SK-N-SH (cell line): ENCODE data around the gene PDGFRA. TPM values are rescaled to one million over a fixed set of nuclear protein-coding genes. Genes with fewer than 3 reads are reported as not detected.
A peak's percentile ranks its signal among the peaks of the same experiment; 100 is the strongest.

ENCODE experiments used
- CTCF ChIA-PET: fragments of 300-600, 350-600 bp; formaldehyde crosslinking; extraction: SDS; loops from one replicate; lab custom pipeline; 2021; lab: Yijun Ruan, JAX
- POLR2A ChIA-PET: fragments of 350-600 bp; sonication (Branson Sonifier 250); formaldehyde crosslinking; extraction: SDS; loops from one replicate; lab custom pipeline; 2020; ENCODE audit warnings: antibody characterized with exemption, inconsistent platforms; lab: Yijun Ruan, JAX
- DNase-seq: peaks from one replicate; pipeline ENCODE4 v3.0.0; 2012
- H2AFZ ChIP-seq: fragments of 200-600 bp; sonication (generic); 2 replicates; pipeline ENCODE4 v1.8.1; 2016; ENCODE audit warnings: antibody characterized with exemption, mild to moderate bottlenecking, low read depth
- H3F3A ChIP-seq: fragments of 200-600 bp; sonication (generic); replicated peaks from 2 replicates; pipeline ENCODE3; 2016; ENCODE audit warnings: antibody characterized with exemption, mild to moderate bottlenecking; ENCODE audit not compliant: insufficient read depth
- H3K27ac ChIP-seq, 2 experiments: fragments of 200-500 bp in 1 of 2; fragments of 200-600 bp in 1 of 2; sonication (Bioruptor generic) in 1 of 2; sonication (generic), shearing (Covaris generic) in 1 of 2; 2 replicates each; pipeline versions ENCODE4 v1.5.1 to v1.6.1; 2014 to 2016; ENCODE audit warnings: low read depth in 2 of 2, inconsistent platforms in 1 of 2, low read length in 1 of 2, mild to moderate bottlenecking in 1 of 2, mixed read lengths in 1 of 2
- H3K27me3 ChIP-seq: fragments of 200-600 bp; sonication (generic), shearing (Covaris generic); 2 replicates; pipeline ENCODE4 v1.6.1; 2016; ENCODE audit warnings: mixed run types; ENCODE audit not compliant: insufficient read depth
- H3K36me3 ChIP-seq, 2 experiments: fragments of 200-500 bp in 1 of 2; fragments of 200-600 bp in 1 of 2; sonication (Bioruptor generic) in 1 of 2; sonication (generic) in 1 of 2; replicated peaks in 1 of 2; 2 replicates each; pipeline versions ENCODE3 to v1.5.1; 2014 to 2016; ENCODE audit warnings: low read length in 1 of 2, mild to moderate bottlenecking in 1 of 2; ENCODE audit not compliant: insufficient read depth in 2 of 2, control insufficient read depth in 1 of 2
- H3K4me1 ChIP-seq, 2 experiments: fragments of 200-500 bp in 1 of 2; fragments of 200-600 bp in 1 of 2; sonication (Bioruptor generic) in 1 of 2; sonication (generic), shearing (Covaris generic) in 1 of 2; 2 replicates each; pipeline versions ENCODE4 v1.5.1 to v1.6.1; 2014 to 2016; ENCODE audit warnings: low read depth in 1 of 2, low read length in 1 of 2, mixed run types in 1 of 2; ENCODE audit not compliant: insufficient read depth in 2 of 2, control insufficient read depth in 1 of 2
- H3K4me2 ChIP-seq: fragments of 200-600 bp; sonication (generic), shearing (Covaris generic); 2 replicates; pipeline ENCODE4 v1.6.1; 2017; ENCODE audit warnings: mixed run types
- H3K4me3 ChIP-seq, 2 experiments: fragments of 200-500 bp in 1 of 2; fragments of 200-600 bp in 1 of 2; sonication (Bioruptor generic) in 1 of 2; sonication (generic), shearing (Covaris generic) in 1 of 2; 2 replicates each; pipeline versions ENCODE4 v1.5.1 to v1.8.1; 2014 to 2016; ENCODE audit warnings: low read depth in 2 of 2, inconsistent platforms in 1 of 2, low read length in 1 of 2, mild to moderate bottlenecking in 1 of 2, mixed read lengths in 1 of 2, moderate library complexity in 1 of 2
- H3K79me2 ChIP-seq: fragments of 200-600 bp; sonication (generic); 2 replicates; pipeline ENCODE4 v1.8.1; 2017; ENCODE audit warnings: mild to moderate bottlenecking; ENCODE audit not compliant: insufficient read depth
- H3K9ac ChIP-seq: fragments of 200-600 bp; sonication (generic); 2 replicates; pipeline ENCODE4 v1.6.1; 2017; ENCODE audit warnings: mixed run types
- H3K9me2 ChIP-seq: fragments of 200-600 bp; sonication (generic); 2 replicates; pipeline ENCODE4 v1.6.1; 2017; ENCODE audit warnings: mixed run types
- H3K9me3 ChIP-seq: fragments of 200-600 bp; sonication (generic); 2 replicates; pipeline ENCODE4 v1.6.1; 2017; ENCODE audit warnings: mixed run types, mild to moderate bottlenecking, moderate library complexity
- H4K20me1 ChIP-seq: fragments of 200-600 bp; sonication (generic); 2 replicates; pipeline ENCODE4 v1.6.1; 2017; ENCODE audit warnings: mild to moderate bottlenecking, mixed run types; ENCODE audit not compliant: insufficient read depth
- CHD2 ChIP-seq: fragments of 150-350 bp; IDR thresholded peaks from 2 replicates; pipeline ENCODE4 v1.6.1; 2018; ENCODE audit warnings: low read length; ENCODE audit not compliant: partially characterized antibody
- ELF1 ChIP-seq: IDR thresholded peaks from 2 replicates; pipeline ENCODE4 v1.4.0; 2012
- EP300 ChIP-seq, 2 experiments: IDR thresholded peaks; 2 replicates each; pipeline versions ENCODE4 v1.4.0 to v1.6.1; 2012; ENCODE audit warnings: borderline replicate concordance in 1 of 2, low read depth in 1 of 2, low read length in 1 of 2
- EZH2phosphoT487 ChIP-seq: fragments of 200-600 bp; sonication (generic); IDR thresholded peaks from 2 replicates; pipeline ENCODE4 v1.6.1; 2017; ENCODE audit warnings: low read depth, mixed run types, mild to moderate bottlenecking, antibody characterized with exemption, moderate library complexity, borderline replicate concordance
- FOSL2 ChIP-seq: IDR thresholded peaks from 2 replicates; pipeline ENCODE4 v1.4.0; 2012; ENCODE audit warnings: low read depth, mild to moderate bottlenecking, moderate library complexity, borderline replicate concordance
- GABPA ChIP-seq: IDR thresholded peaks from 2 replicates; pipeline ENCODE4 v1.4.0; 2012; ENCODE audit warnings: low read depth, mild to moderate bottlenecking
- GATA2 ChIP-seq: sonication (generic); formaldehyde crosslinking; IDR thresholded peaks from 2 replicates; pipeline ENCODE4 v1.5.0; 2020; ENCODE audit warnings: mild to moderate bottlenecking, missing genetic modification reagents
- JUND ChIP-seq: IDR thresholded peaks from 2 replicates; pipeline ENCODE4 v1.4.0; 2012
- MEF2A ChIP-seq: IDR thresholded peaks from 2 replicates; pipeline ENCODE4 v1.4.0; 2012; ENCODE audit warnings: low read depth, borderline replicate concordance
- MXI1 ChIP-seq: IDR thresholded peaks from 2 replicates; pipeline ENCODE4 v1.6.1; 2012; ENCODE audit warnings: mild to moderate bottlenecking, low read depth, low read length, improper control_type of control experiment
- NFIC ChIP-seq: IDR thresholded peaks from 2 replicates; pipeline ENCODE4 v1.4.0; 2012; ENCODE audit warnings: borderline replicate concordance
- NRF1 ChIP-seq: IDR thresholded peaks from 2 replicates; pipeline ENCODE4 v1.6.1; 2012; ENCODE audit warnings: low read depth, mild to moderate bottlenecking, low read length
- PBX3 ChIP-seq: IDR thresholded peaks from 2 replicates; pipeline ENCODE4; 2012
- POLR2AphosphoS5 ChIP-seq: IDR thresholded peaks from 2 replicates; pipeline ENCODE4 v1.6.1; 2012; ENCODE audit warnings: low read depth, low read length
- RAD21 ChIP-seq: IDR thresholded peaks from 2 replicates; pipeline ENCODE4 v1.6.1; 2012; ENCODE audit warnings: mild to moderate bottlenecking, low read length
- RCOR1 ChIP-seq: fragments of 150-350 bp; IDR thresholded peaks from 2 replicates; pipeline ENCODE4 v1.6.1; 2017; ENCODE audit warnings: antibody characterized with exemption, low read length
- RFX5 ChIP-seq: IDR thresholded peaks from 2 replicates; pipeline ENCODE4 v1.6.1; 2012; ENCODE audit warnings: mild to moderate bottlenecking, improper control_type of control experiment, low read length
- RXRA ChIP-seq: IDR thresholded peaks from 2 replicates; pipeline ENCODE4 v1.4.0; 2012; ENCODE audit warnings: low read depth, mild to moderate bottlenecking, borderline replicate concordance
- SIN3A ChIP-seq: IDR thresholded peaks from 2 replicates; pipeline ENCODE4 v1.6.1; 2012; ENCODE audit warnings: low read depth, mild to moderate bottlenecking, low read length, moderate library complexity, borderline replicate concordance
- SMC3 ChIP-seq: IDR thresholded peaks from 2 replicates; pipeline ENCODE4 v1.6.1; 2012; ENCODE audit warnings: low read depth, low read length, improper control_type of control experiment
- TAF1 ChIP-seq: IDR thresholded peaks from 2 replicates; pipeline ENCODE4 v1.6.1; 2012; ENCODE audit warnings: low read depth, mild to moderate bottlenecking, low read length, moderate library complexity, borderline replicate concordance
- TCF12 ChIP-seq: IDR thresholded peaks from 2 replicates; pipeline ENCODE4 v1.4.0; 2012
- USF2 ChIP-seq: fragments of 150-350 bp; IDR thresholded peaks from 2 replicates; pipeline ENCODE4 v1.6.1; 2017; ENCODE audit warnings: antibody characterized with exemption, low read length, low read depth, borderline replicate concordance
- YY1 ChIP-seq: IDR thresholded peaks from 2 replicates; pipeline ENCODE4 v1.4.0; 2012; ENCODE audit warnings: low read depth, mild to moderate bottlenecking
- ZBTB33 ChIP-seq: IDR thresholded peaks from 2 replicates; pipeline ENCODE4 v1.4.0; 2012; ENCODE audit warnings: low read depth, borderline replicate concordance
- WGBS: methylation state at CpG from one replicate; pipeline ENCODE4 v1.1.6; 2017; ENCODE audit warnings: low lambda C conversion rate; 5-methylcytosine and 5-hydroxymethylcytosine counted together
- polyA plus RNA-seq, 3 experiments: library from polyadenylated mRNA; depleted of rRNA; stranded (reverse); fragments of >200 nt; gene quantifications; 2 replicates each; pipeline ENCODE4 v1.2.3, GENCODE V29; 2012
- TF ChIP-seq, protein P1 (sequence below): IDR thresholded peaks from 2 replicates; pipeline ENCODE4 v1.4.0; 2012; ENCODE audit warnings: low read depth
- TF ChIP-seq, protein P2 (sequence below): IDR thresholded peaks from 2 replicates; pipeline ENCODE4 v1.4.0; 2012; ENCODE audit warnings: low read depth, borderline replicate concordance
- TF ChIP-seq, protein P3 (sequence below): fragments of 150-350 bp; IDR thresholded peaks from 2 replicates; pipeline ENCODE4 v1.6.1; 2016; ENCODE audit warnings: mild to moderate bottlenecking, low read depth, low read length

Gene PDGFRA
- polyA plus RNA-seq, 1 of the 3 experiments (the other 2 are of a cell fraction): 25.3 TPM

DNA sequence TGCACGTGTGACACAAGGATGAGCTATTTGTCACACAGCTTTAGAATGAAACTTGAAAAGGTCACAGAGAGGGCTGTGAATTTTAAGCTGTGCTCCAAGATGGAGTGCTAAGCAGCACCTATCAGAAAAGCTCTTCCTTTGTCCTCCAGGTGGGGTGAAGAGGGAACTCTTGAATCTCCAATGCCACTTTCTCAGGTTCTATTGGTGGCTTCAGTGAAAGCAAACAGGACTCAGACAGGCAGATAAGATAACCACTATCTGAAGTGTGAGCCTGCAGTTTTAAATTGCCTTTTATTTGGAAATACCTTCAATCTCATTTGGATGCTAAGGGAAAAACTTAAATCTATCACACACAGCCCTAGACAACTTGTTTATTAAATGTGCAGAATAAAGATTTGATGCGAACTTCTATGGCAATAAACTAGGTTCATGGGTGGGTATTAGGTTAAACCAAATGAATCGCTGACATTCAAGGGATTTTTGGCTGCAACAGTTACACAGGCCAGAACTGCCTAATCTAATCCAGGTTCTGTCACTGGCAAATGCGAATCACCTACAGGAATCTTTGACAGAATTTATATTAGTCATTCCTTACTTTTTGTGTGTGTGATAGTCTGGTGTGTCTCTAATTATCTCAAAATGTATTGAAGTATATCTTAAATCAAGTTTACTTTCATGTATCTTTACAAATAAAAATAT is 13.6 kb upstream of the PDGFRA start:
- Histone ChIP-seq H3K79me2 (no peaks in the 10 kb centered on the region), H2AFZ (no peak overlapping the region), H3K27ac (peak overlapping the region in 1 of 2 experiments; percentile 69; a peak in 2 of 4 replicates), H4K20me1 (no peaks in the 10 kb centered on the region), H3K9ac (no peak overlapping the region), H3K4me1 (peaks cover 0 to 7% of the 10 kb centered on the region in 2 experiments; a peak in 3 of 4 replicates), H3K4me2 (no peak overlapping the region), H3K36me3 (no peaks in the 10 kb centered on the region), H3K4me3 (no peak overlapping the region), H3K9me2 (no peaks in the 10 kb centered on the region), H3K27me3 (no peaks in the 10 kb centered on the region), H3F3A (no peaks in the 10 kb centered on the region), H3K9me3 (no peaks in the 10 kb centered on the region)
- ChIA-PET CTCF (interaction anchor here (0.6 to 9.1 kb wide), 11 partner anchors 10 to 1667 kb away, joined by 3 to 122 read pairs (median 5); partner anchors contain the start of gene PDGFRA), POLR2A (no interaction called here)
- 40% methylated on average over 4 of the region's 4 CpGs for WGBS
- DNase-seq: peak; percentile 41
- TF ChIP-seq TAF1 (no peak), SMC3 (no peak), ZBTB33 (no peak), NRF1 (no peak), CHD2 (no peak), RFX5 (no peak), GATA2 (CRISPR knock-in tag) (peak; percentile 64), PBX3 (no peak; the same call in 1 of the 2 replicates), ELF1 (no peak), RXRA (no peak), TCF12 (peak; percentile 80), RCOR1 (peak; percentile 76), SIN3A (no peak), RAD21 (no peak), GABPA (no peak), JUND (no peak), FOSL2 (no peak), MEF2A (no peak), EZH2phosphoT487 (no peak), POLR2AphosphoS5 (peak; percentile 37; the same call in 1 of the 2 replicates), EP300 (IDR thresholded peaks at IDR 0.05; ENCODE audit: borderline replicate concordance in 1 of 2, low read depth in 1 of 2, low read length in 1 of 2) (peak in 1 of 2 experiments; percentile 77; a peak in 3 of 4 replicates), MXI1 (0 out of 2 replicates have a peak, but pooled peaks have one; percentile 45), YY1 (no peak), NFIC (peak; percentile 32; the same call in 1 of the 2 replicates), USF2 (no peak)
- TF ChIP-seq, protein P1, sequence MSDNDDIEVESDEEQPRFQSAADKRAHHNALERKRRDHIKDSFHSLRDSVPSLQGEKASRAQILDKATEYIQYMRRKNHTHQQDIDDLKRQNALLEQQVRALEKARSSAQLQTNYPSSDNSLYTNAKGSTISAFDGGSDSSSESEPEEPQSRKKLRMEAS: no peak
- TF ChIP-seq, protein P2, sequence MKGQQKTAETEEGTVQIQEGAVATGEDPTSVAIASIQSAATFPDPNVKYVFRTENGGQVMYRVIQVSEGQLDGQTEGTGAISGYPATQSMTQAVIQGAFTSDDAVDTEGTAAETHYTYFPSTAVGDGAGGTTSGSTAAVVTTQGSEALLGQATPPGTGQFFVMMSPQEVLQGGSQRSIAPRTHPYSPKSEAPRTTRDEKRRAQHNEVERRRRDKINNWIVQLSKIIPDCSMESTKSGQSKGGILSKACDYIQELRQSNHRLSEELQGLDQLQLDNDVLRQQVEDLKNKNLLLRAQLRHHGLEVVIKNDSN: no peak
- TF ChIP-seq, protein P3, sequence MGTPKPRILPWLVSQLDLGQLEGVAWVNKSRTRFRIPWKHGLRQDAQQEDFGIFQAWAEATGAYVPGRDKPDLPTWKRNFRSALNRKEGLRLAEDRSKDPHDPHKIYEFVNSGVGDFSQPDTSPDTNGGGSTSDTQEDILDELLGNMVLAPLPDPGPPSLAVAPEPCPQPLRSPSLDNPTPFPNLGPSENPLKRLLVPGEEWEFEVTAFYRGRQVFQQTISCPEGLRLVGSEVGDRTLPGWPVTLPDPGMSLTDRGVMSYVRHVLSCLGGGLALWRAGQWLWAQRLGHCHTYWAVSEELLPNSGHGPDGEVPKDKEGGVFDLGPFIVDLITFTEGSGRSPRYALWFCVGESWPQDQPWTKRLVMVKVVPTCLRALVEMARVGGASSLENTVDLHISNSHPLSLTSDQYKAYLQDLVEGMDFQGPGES: no peak
